Endometrial microvascular endothelial cells (primary cell): ENCODE measurements around the gene KCNMB2. TPM values are rescaled to one million over a fixed set of nuclear protein-coding genes. Genes with fewer than 3 reads are reported as not detected.

Experiments
- in situ Hi-C: cut with HindIII; loops from 2 replicates; pipeline ENCODE4 v1.10.0; 2017; ENCODE audit warnings: low sequenced_read_pairs, low pct_unique_long_range_greater_than_20kb; ENCODE audit errors: inconsistent ontology term
- total RNA-seq: library from RNA; depleted of rRNA; stranded (reverse); fragments of >200 nt; gene quantifications from one replicate; pipeline ENCODE4 v1.2.3, GENCODE V29; 2015; ENCODE audit errors: inconsistent ontology term

KCNMB2 gene
- total RNA-seq, 1 donor from 2014 or later: not detected

- in situ Hi-C loops: no loop called here
Observed at GRCh38 chr3:178767581-178767980, 231.3 kb downstream of the KCNMB2 start.

- in situ Hi-C loops: no loop called here
Observed at GRCh38 chr3:178768072-178768864, 232.0 kb downstream of the KCNMB2 start.

- in situ Hi-C loops: no loop called here
Observed at GRCh38 chr3:178771511-178771910, 235.3 kb downstream of the KCNMB2 start.

GRCh38 chr3:178772746-178773145 lies 236.5 kb downstream of the KCNMB2 start:
- in situ Hi-C loops: no loop called here

GRCh38 chr3:178773358-178773757 lies 237.1 kb downstream of the KCNMB2 start:
- in situ Hi-C loops: no loop called here

- in situ Hi-C loops: no loop called here
Observed at GRCh38 chr3:178777718-178778411, 241.6 kb downstream of the KCNMB2 start.

GRCh38 chr3:178778589-178778988 lies 242.4 kb downstream of the KCNMB2 start:
- in situ Hi-C loops: no loop called here

GRCh38 chr3:178785961-178786360 lies 249.7 kb downstream of the KCNMB2 start:
- in situ Hi-C loops: no loop called here

- in situ Hi-C loops: no loop called here
Observed at GRCh38 chr3:178787960-178788359, 251.7 kb downstream of the KCNMB2 start.

GRCh38 chr3:178794711-178795110 lies 258.5 kb downstream of the KCNMB2 start:
- in situ Hi-C loops: no loop called here

GRCh38 chr3:178795349-178795748 lies 259.1 kb downstream of the KCNMB2 start:
- in situ Hi-C loops: no loop called here

- in situ Hi-C loops: no loop called here
Observed at GRCh38 chr3:178802259-178802658, 266.0 kb downstream of the KCNMB2 start.

GRCh38 chr3:178802993-178803693 lies 266.9 kb downstream of the KCNMB2 start:
- in situ Hi-C loops: no loop called here

GRCh38 chr3:178804606-178805005 lies 268.4 kb downstream of the KCNMB2 start:
- in situ Hi-C loops: no loop called here

- in situ Hi-C loops: no loop called here
Observed at GRCh38 chr3:178805741-178806140, 269.5 kb downstream of the KCNMB2 start.

- in situ Hi-C loops: no loop called here
Observed at GRCh38 chr3:178806651-178807050, 270.4 kb downstream of the KCNMB2 start.

GRCh38 chr3:178807694-178808093 lies 271.5 kb downstream of the KCNMB2 start:
- in situ Hi-C loops: no loop called here

GRCh38 chr3:178808748-178809147 lies 272.5 kb downstream of the KCNMB2 start:
- in situ Hi-C loops: no loop called here

- in situ Hi-C loops: no loop called here
Observed at GRCh38 chr3:178810181-178810580, 273.9 kb downstream of the KCNMB2 start.

GRCh38 chr3:178822722-178823121 lies 286.5 kb downstream of the KCNMB2 start:
- in situ Hi-C loops: no loop called here
